ENCODE data around the gene INA.
A peak's percentile ranks its signal among the peaks of the same experiment; 100 is the strongest.

Gene INA

GRCh38 chr10:103262229-103262628, 14.7 kb upstream of the INA start:
- H3K27me3 ChIP-seq (replicated peaks; ENCODE audit: insufficient read depth, low read length): no peaks in the 10 kb centered on the region
- H3K4me1 ChIP-seq (ENCODE audit: low read length): no peaks in the 10 kb centered on the region
- H3K36me3 ChIP-seq (replicated peaks; ENCODE audit: insufficient read depth, low read length): no peaks in the 10 kb centered on the region
- no peak overlapping the region for H3K27ac ChIP-seq (ENCODE audit: low read length)
- no peaks in the 10 kb centered on the region for H3F3A ChIP-seq (ENCODE audit: insufficient read depth, low read length)
- no peaks in the 10 kb centered on the region for H3K9me3 ChIP-seq (replicated peaks; ENCODE audit: insufficient read depth, low read length)
- H3K9me2 ChIP-seq (replicated peaks; ENCODE audit: insufficient read depth, low read length): no peaks in the 10 kb centered on the region
- H3K4me3 ChIP-seq (ENCODE audit: low read length): no peak overlapping the region
- H3K4me2 ChIP-seq (ENCODE audit: low read depth, low read length): no peak overlapping the region
- TF ChIP-seq EZH2 (optimal IDR thresholded peaks at IDR 0.05; ENCODE audit: low read depth, low read length) (no peak), EZH2phosphoT487 (IDR thresholded peaks at IDR 0.05; ENCODE audit: low read length) (no peak), CTCF (IDR thresholded peaks at IDR 0.05; ENCODE audit: low read length) (no peak)
- no peak overlapping the region for H3K9ac ChIP-seq (ENCODE audit: low read length)
- H2AFZ ChIP-seq (ENCODE audit: low read length): no peak overlapping the region
- H4K20me1 ChIP-seq (ENCODE audit: insufficient read depth, low read length): no peaks in the 10 kb centered on the region
- H3K79me2 ChIP-seq (ENCODE audit: low read length): no peaks in the 10 kb centered on the region
- DNase-seq: no peak

- H3K79me2 ChIP-seq (ENCODE audit: low read length): no peaks in the 10 kb centered on the region
- H3K4me3 ChIP-seq (ENCODE audit: low read length): no peak overlapping the region
- no peaks in the 10 kb centered on the region for H3K9me3 ChIP-seq (replicated peaks; ENCODE audit: insufficient read depth, low read length)
- H4K20me1 ChIP-seq (ENCODE audit: insufficient read depth, low read length): no peaks in the 10 kb centered on the region
- no peaks in the 10 kb centered on the region for H3K36me3 ChIP-seq (replicated peaks; ENCODE audit: insufficient read depth, low read length)
- TF ChIP-seq EZH2 (optimal IDR thresholded peaks at IDR 0.05; ENCODE audit: low read depth, low read length): no peak
- H3K4me1 ChIP-seq (ENCODE audit: low read length): no peaks in the 10 kb centered on the region
- no peak overlapping the region for H2AFZ ChIP-seq (ENCODE audit: low read length)
- H3F3A ChIP-seq (ENCODE audit: insufficient read depth, low read length): no peaks in the 10 kb centered on the region
- no peak overlapping the region for H3K9ac ChIP-seq (ENCODE audit: low read length)
- H3K9me2 ChIP-seq (replicated peaks; ENCODE audit: insufficient read depth, low read length): no peaks in the 10 kb centered on the region
- H3K4me2 ChIP-seq (ENCODE audit: low read depth, low read length): no peak overlapping the region
- H3K27me3 ChIP-seq (replicated peaks; ENCODE audit: insufficient read depth, low read length): no peaks in the 10 kb centered on the region
- H3K27ac ChIP-seq (ENCODE audit: low read length): no peak overlapping the region
- no peak for DNase-seq
Measured at GRCh38 chr10:103265717-103266329, 11.1 kb upstream of the INA start.

GRCh38 chr10:103273041-103273441, 3.9 kb upstream of the INA start:
- no peak overlapping the region for H3K27ac ChIP-seq (ENCODE audit: low read length)
- no peaks in the 10 kb centered on the region for H3K9me3 ChIP-seq (replicated peaks; ENCODE audit: insufficient read depth, low read length)
- H3K9me2 ChIP-seq (replicated peaks; ENCODE audit: insufficient read depth, low read length): no peaks in the 10 kb centered on the region
- no peaks in the 10 kb centered on the region for H3F3A ChIP-seq (ENCODE audit: insufficient read depth, low read length)
- H3K9ac ChIP-seq (ENCODE audit: low read length): no peak overlapping the region
- H4K20me1 ChIP-seq (ENCODE audit: insufficient read depth, low read length): no peaks in the 10 kb centered on the region
- H2AFZ ChIP-seq (ENCODE audit: low read length): no peak overlapping the region
- H3K36me3 ChIP-seq (replicated peaks; ENCODE audit: insufficient read depth, low read length): no peaks in the 10 kb centered on the region
- TF ChIP-seq CTCF (IDR thresholded peaks at IDR 0.05; ENCODE audit: low read length): no peak
- TF ChIP-seq EZH2phosphoT487 (IDR thresholded peaks at IDR 0.05; ENCODE audit: low read length): no peak
- no peak for TF ChIP-seq EZH2 (optimal IDR thresholded peaks at IDR 0.05; ENCODE audit: low read depth, low read length)
- H3K27me3 ChIP-seq (replicated peaks; ENCODE audit: insufficient read depth, low read length): no peaks in the 10 kb centered on the region; the same call in 1 of the 2 replicates
- H3K4me2 ChIP-seq (ENCODE audit: low read depth, low read length): no peak overlapping the region
- H3K4me3 ChIP-seq (ENCODE audit: low read length): no peak overlapping the region
- H3K79me2 ChIP-seq (ENCODE audit: low read length): no peaks in the 10 kb centered on the region
- DNase-seq: no peak
- H3K4me1 ChIP-seq (ENCODE audit: low read length): no peaks in the 10 kb centered on the region

GRCh38 chr10:103276251-103276895, 565 bp upstream of the INA start:
- Histone ChIP-seq H4K20me1 (ENCODE audit: insufficient read depth, low read length) (no peaks in the 10 kb centered on the region), H3K4me3 (ENCODE audit: low read length) (peak overlapping the region; percentile 34; the same call in 1 of the 2 replicates), H3K27me3 (replicated peaks; ENCODE audit: insufficient read depth, low read length) (no peaks in the 10 kb centered on the region; the same call in 1 of the 2 replicates), H3K79me2 (ENCODE audit: low read length) (no peaks in the 10 kb centered on the region), H3K9ac (ENCODE audit: low read length) (no peak overlapping the region), H3F3A (ENCODE audit: insufficient read depth, low read length) (no peaks in the 10 kb centered on the region), H2AFZ (ENCODE audit: low read length) (no peak overlapping the region), H3K36me3 (replicated peaks; ENCODE audit: insufficient read depth, low read length) (no peaks in the 10 kb centered on the region), H3K27ac (ENCODE audit: low read length) (no peak overlapping the region), H3K9me2 (replicated peaks; ENCODE audit: insufficient read depth, low read length) (no peaks in the 10 kb centered on the region), H3K9me3 (replicated peaks; ENCODE audit: insufficient read depth, low read length) (no peaks in the 10 kb centered on the region), H3K4me1 (ENCODE audit: low read length) (no peaks in the 10 kb centered on the region), H3K4me2 (ENCODE audit: low read depth, low read length) (peak overlapping the region; percentile 68; the same call in 1 of the 2 replicates)
- TF ChIP-seq EZH2 (optimal IDR thresholded peaks at IDR 0.05; ENCODE audit: low read depth, low read length): no peak
- no peak for TF ChIP-seq CTCF (IDR thresholded peaks at IDR 0.05; ENCODE audit: low read length)
- no peak for TF ChIP-seq EZH2phosphoT487 (IDR thresholded peaks at IDR 0.05; ENCODE audit: low read length)
- DNase-seq: no peak
